ENCODE data around the gene SBNO2. TPM values are rescaled to one million over a fixed set of nuclear protein-coding genes. Genes with fewer than 3 reads are reported as not detected.

Gene SBNO2
- total and polyA plus RNA-seq, 2 donors = 15.4 to 62.4 TPM

DNA sequence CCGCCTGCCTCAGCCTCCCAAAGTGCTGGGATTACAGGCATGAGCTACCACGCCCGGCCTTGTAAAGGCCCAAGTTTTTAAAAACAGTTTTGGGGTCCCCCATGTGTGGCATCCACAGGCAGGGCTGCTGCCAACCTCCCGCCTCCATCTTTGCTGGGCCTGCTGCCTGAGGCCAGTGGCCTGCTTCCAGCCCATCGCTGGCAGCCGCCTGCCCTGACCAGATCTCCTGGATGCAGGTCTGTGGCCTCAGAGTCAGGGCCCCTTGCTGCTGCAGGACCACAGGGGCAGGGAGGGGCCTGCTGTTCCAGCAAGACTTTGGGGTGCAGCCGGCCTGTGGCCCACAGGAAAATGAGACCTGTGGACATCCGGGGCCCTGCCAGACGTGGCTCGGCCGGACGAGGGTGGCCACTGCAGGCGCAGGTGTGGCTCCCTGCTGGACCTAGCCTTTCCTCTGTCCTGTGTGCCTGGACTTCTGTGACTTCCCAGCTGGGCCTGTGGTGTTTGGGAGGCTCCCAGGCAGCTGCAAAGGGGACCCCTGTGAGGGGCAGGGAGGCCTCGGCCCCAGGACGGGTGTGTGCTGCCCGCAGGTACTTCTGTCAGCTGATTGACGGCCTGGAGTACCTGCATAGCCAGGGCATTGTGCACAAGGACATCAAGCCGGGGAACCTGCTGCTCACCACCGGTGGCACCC lies 45.9 kb upstream of the SBNO2 start:
- no peaks in the 10 kb centered on the region for H3K9me3 ChIP-seq (ENCODE audit: control insufficient read depth in 2 of 2, insufficient read depth in 1 of 2, low read length in 1 of 2)
- H3K27me3 ChIP-seq (ENCODE audit: control insufficient read depth in 2 of 2, insufficient read depth in 1 of 2, low read length in 1 of 2) = no peaks in the 10 kb centered on the region
- no peak for DNase-seq (ENCODE audit: low read depth in 6 of 9, low spot score in 9 of 9)
- no peaks in the 10 kb centered on the region for H3K4me1 ChIP-seq (ENCODE audit: control insufficient read depth in 2 of 2, insufficient read depth in 2 of 2, low read length in 2 of 2)
- no peak overlapping the region for H3K27ac ChIP-seq (ENCODE audit: low read depth in 1 of 2, low read length in 1 of 2)
- no peak overlapping the region for H3K4me3 ChIP-seq (ENCODE audit: low read length in 2 of 2)
- 98% methylated on average over 19 of the region's 19 CpGs for WGBS
- H3K36me3 ChIP-seq (ENCODE audit: control insufficient read depth in 2 of 2, insufficient read depth in 2 of 2, low read length in 1 of 2) = peaks cover 48 to 60% of the 10 kb centered on the region in 2 donors

DNA sequence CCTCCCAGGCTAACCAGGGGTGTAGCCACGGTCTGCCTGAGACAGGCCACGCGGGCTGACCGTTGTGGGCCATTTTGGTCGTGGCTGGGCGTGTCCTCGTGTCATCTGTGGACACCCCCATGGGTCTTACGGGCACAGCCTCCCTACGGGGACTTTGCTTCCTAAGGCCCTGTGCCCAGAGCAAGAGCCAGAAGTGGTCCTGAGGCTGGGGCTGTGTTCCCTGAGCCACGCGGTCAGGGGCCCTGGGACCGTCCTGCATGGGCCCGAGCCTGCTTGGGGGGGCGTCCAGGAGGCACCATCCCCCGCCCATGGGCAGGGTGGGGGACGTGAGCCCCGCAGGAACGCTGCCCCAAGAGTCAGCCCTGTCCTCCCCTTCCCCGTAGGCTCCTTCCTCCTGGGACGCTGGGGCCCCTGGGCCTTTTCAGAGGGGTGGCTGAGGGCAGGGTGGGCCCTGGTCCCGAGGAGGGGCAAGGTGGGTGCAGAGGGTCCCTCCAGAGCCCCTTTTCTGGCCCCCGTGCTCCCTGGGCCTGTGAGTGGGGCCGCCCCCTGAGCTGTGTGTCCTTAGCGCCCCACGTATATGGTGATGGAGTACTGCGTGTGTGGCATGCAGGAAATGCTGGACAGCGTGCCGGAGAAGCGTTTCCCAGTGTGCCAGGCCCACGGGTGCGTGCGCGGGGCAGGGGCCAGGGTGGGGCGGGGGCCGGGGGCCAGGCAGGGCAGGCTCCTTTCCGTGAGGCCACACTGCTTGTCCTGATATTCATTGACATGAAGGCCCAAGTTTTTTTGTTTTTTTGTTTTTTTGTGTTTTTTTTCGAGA lies 44.9 kb upstream of the SBNO2 start:
- Histone ChIP-seq H3K9me3 (ENCODE audit: control insufficient read depth in 2 of 2, insufficient read depth in 1 of 2, low read length in 1 of 2) (no peaks in the 10 kb centered on the region), H3K4me3 (ENCODE audit: low read length in 2 of 2) (no peak overlapping the region), H3K36me3 (ENCODE audit: control insufficient read depth in 2 of 2, insufficient read depth in 2 of 2, low read length in 1 of 2) (peaks cover 41 to 55% of the 10 kb centered on the region in 2 donors), H3K27ac (ENCODE audit: low read depth in 1 of 2, low read length in 1 of 2) (no peak overlapping the region), H3K4me1 (ENCODE audit: control insufficient read depth in 2 of 2, insufficient read depth in 2 of 2, low read length in 2 of 2) (peaks cover 5 to 7% of the 10 kb centered on the region in 2 donors), H3K27me3 (ENCODE audit: control insufficient read depth in 2 of 2, insufficient read depth in 1 of 2, low read length in 1 of 2) (no peaks in the 10 kb centered on the region)
- no peak for DNase-seq (ENCODE audit: low read depth in 6 of 9, low spot score in 9 of 9)
- 97% methylated on average over 37 of the region's 37 CpGs for WGBS

DNA sequence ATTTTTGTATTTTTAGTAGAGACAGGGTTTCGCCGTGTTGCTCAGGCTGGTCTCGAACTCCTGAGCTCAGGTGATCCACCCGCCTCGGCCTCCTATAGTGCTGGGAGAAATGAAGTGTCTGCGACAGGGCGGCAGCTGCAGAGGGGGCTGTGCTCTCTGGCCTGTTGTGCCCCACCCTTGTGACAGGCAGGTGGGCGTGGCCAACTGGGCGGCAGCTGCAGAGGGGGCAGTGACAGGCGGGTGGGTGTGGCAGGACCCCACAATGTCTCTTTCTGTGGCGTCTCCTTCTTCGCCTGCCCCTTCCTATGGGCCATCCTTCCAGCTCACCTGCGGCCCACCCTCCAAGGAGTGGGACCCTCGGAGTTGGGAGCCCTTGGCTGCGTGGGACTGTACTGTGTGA lies 43.3 kb upstream of the SBNO2 start:
- Histone ChIP-seq H3K36me3 (ENCODE audit: control insufficient read depth in 2 of 2, insufficient read depth in 2 of 2, low read length in 1 of 2) (peaks cover 28 to 43% of the 10 kb centered on the region in 2 donors), H3K4me1 (ENCODE audit: control insufficient read depth in 2 of 2, insufficient read depth in 2 of 2, low read length in 2 of 2) (peaks cover 6 to 15% of the 10 kb centered on the region in 2 donors), H3K4me3 (ENCODE audit: low read length in 2 of 2) (no peak overlapping the region), H3K9me3 (ENCODE audit: control insufficient read depth in 2 of 2, insufficient read depth in 1 of 2, low read length in 1 of 2) (no peaks in the 10 kb centered on the region), H3K27ac (ENCODE audit: low read depth in 1 of 2, low read length in 1 of 2) (no peak overlapping the region), H3K27me3 (ENCODE audit: control insufficient read depth in 2 of 2, insufficient read depth in 1 of 2, low read length in 1 of 2) (no peaks in the 10 kb centered on the region)
- 97% methylated on average over 15 of the region's 15 CpGs for WGBS
- DNase-seq (ENCODE audit: low read depth in 6 of 9, low spot score in 9 of 9) = no peak

DNA sequence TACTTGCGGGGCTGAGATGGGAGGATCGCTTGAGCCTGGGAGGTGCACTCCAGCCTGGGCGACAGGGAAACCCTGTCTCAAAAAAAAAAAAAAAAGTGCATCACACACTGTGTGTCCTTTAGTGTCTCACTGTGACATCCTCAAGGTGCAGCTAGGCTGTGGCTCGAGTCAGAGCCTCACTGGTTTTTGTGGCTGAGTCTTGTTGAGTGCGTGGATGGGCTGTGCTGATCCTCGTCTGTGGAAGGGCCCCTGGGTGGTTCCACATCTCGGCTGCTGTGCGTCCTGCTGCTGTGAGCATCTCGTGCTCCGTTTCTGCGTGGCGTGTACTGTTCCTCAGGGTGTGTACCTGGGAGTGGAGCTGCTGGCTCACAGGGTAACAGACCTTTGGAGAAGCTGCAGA lies 42.7 kb upstream of the SBNO2 start:
- 97% methylated on average over 12 of the region's 12 CpGs for WGBS
- no peak for DNase-seq (ENCODE audit: low read depth in 6 of 9, low spot score in 9 of 9)
- Histone ChIP-seq H3K4me3 (ENCODE audit: low read length in 2 of 2) (no peak overlapping the region), H3K27me3 (ENCODE audit: control insufficient read depth in 2 of 2, insufficient read depth in 1 of 2, low read length in 1 of 2) (no peaks in the 10 kb centered on the region), H3K9me3 (ENCODE audit: control insufficient read depth in 2 of 2, insufficient read depth in 1 of 2, low read length in 1 of 2) (no peaks in the 10 kb centered on the region), H3K27ac (ENCODE audit: low read depth in 1 of 2, low read length in 1 of 2) (no peak overlapping the region), H3K4me1 (ENCODE audit: control insufficient read depth in 2 of 2, insufficient read depth in 2 of 2, low read length in 2 of 2) (peaks cover 6 to 15% of the 10 kb centered on the region in 2 donors), H3K36me3 (ENCODE audit: control insufficient read depth in 2 of 2, insufficient read depth in 2 of 2, low read length in 1 of 2) (peaks cover 30 to 38% of the 10 kb centered on the region in 2 donors)

DNA sequence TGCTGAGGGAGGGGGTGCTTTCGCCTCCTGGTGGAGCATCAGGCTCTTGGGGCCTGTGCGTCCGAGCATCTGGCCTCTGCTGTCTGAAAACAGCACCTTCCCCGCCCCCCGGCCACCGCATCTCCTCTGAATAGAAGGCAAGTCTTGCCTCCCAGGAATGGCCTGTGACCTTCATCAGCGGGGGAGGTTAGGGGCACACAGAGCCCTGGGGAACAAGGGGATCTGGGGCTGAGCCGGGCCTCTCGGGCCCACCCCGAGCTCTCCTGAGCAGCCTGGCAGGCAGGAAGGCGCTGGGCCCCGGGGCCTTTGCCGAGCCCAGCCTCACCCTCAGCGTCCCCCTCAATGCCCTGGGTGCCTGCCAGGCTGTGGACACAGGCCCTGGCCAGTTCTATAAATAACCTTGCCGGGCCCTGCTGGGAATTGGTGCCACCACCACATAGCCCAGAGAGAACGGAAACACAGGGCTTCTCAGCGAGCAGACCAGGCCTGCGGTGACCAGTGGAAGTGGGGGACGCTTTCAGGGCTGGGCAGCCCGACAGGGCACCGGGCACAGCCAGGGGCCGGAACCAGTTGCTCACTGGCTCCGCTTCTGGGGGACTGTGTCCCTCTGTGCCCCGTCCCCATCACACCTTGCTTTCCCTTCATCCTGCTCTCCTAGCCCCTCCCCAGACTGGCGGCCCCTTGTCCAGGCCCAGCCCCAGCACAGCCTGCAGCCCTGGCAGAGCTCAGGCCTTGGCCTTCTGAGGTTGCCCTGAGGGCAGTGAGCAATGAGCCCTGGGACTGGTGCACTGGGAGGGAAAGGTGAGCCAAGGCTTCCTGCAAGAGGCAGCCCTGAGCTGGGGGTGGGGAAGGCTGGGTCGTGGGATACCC lies 41.0 kb upstream of the SBNO2 start:
- no peak overlapping the region for H3K4me3 ChIP-seq (ENCODE audit: low read length in 2 of 2)
- no peak for DNase-seq (ENCODE audit: low read depth in 6 of 9, low spot score in 9 of 9)
- 95% methylated on average over 26 of the region's 26 CpGs for WGBS
- H3K36me3 ChIP-seq (ENCODE audit: control insufficient read depth in 2 of 2, insufficient read depth in 2 of 2, low read length in 1 of 2) = peaks cover 22 to 31% of the 10 kb centered on the region in 2 donors
- H3K27ac ChIP-seq (ENCODE audit: low read depth in 1 of 2, low read length in 1 of 2) = no peak overlapping the region
- peaks cover 6 to 15% of the 10 kb centered on the region in 2 donors for H3K4me1 ChIP-seq (ENCODE audit: control insufficient read depth in 2 of 2, insufficient read depth in 2 of 2, low read length in 2 of 2)
- no peaks in the 10 kb centered on the region for H3K27me3 ChIP-seq (ENCODE audit: control insufficient read depth in 2 of 2, insufficient read depth in 1 of 2, low read length in 1 of 2)
- no peaks in the 10 kb centered on the region for H3K9me3 ChIP-seq (ENCODE audit: control insufficient read depth in 2 of 2, insufficient read depth in 1 of 2, low read length in 1 of 2)

DNA sequence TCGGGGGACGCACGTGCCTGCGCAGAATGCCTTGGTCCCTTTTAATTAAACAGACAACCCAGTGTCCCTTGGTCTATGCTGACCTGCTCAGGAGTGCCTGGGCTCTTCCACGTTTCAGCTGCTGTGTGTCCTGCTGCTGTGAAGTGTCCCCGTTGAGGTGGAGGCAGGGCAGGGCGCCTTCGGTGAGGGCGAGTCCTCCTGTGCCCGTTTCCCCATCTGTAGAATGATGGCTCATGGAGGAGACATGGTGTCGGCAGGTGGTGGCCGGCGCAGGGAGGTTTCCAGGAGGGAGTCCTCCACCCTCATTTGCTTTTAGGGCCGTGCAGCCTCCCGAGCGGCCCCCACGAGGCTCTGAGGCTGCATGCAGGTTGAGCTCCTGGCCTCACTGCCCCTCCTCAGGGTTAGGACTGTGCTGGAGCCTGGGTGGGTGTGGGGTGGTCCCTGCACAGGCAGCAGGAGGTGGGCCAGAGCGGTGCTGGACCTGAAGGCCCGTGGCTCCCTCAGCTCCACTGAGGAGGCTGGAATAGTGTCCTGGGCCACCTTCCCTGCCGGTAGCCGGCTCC lies 40.3 kb upstream of the SBNO2 start:
- no peak for DNase-seq (ENCODE audit: low read depth in 6 of 9, low spot score in 9 of 9)
- H3K36me3 ChIP-seq (ENCODE audit: control insufficient read depth in 2 of 2, insufficient read depth in 2 of 2, low read length in 1 of 2) = peaks cover 25 to 31% of the 10 kb centered on the region in 2 donors
- peak overlapping the region in 1 of 2 donors; percentile 67 for H3K27ac ChIP-seq (ENCODE audit: low read depth in 1 of 2, low read length in 1 of 2)
- H3K4me3 ChIP-seq (ENCODE audit: low read length in 2 of 2) = no peak overlapping the region
- H3K4me1 ChIP-seq (ENCODE audit: control insufficient read depth in 2 of 2, insufficient read depth in 2 of 2, low read length in 2 of 2) = peaks cover 6 to 19% of the 10 kb centered on the region in 2 donors
- no peaks in the 10 kb centered on the region for H3K9me3 ChIP-seq (ENCODE audit: control insufficient read depth in 2 of 2, insufficient read depth in 1 of 2, low read length in 1 of 2)
- WGBS = 78% methylated on average over 21 of the region's 21 CpGs
- H3K27me3 ChIP-seq (ENCODE audit: control insufficient read depth in 2 of 2, insufficient read depth in 1 of 2, low read length in 1 of 2) = no peaks in the 10 kb centered on the region

DNA sequence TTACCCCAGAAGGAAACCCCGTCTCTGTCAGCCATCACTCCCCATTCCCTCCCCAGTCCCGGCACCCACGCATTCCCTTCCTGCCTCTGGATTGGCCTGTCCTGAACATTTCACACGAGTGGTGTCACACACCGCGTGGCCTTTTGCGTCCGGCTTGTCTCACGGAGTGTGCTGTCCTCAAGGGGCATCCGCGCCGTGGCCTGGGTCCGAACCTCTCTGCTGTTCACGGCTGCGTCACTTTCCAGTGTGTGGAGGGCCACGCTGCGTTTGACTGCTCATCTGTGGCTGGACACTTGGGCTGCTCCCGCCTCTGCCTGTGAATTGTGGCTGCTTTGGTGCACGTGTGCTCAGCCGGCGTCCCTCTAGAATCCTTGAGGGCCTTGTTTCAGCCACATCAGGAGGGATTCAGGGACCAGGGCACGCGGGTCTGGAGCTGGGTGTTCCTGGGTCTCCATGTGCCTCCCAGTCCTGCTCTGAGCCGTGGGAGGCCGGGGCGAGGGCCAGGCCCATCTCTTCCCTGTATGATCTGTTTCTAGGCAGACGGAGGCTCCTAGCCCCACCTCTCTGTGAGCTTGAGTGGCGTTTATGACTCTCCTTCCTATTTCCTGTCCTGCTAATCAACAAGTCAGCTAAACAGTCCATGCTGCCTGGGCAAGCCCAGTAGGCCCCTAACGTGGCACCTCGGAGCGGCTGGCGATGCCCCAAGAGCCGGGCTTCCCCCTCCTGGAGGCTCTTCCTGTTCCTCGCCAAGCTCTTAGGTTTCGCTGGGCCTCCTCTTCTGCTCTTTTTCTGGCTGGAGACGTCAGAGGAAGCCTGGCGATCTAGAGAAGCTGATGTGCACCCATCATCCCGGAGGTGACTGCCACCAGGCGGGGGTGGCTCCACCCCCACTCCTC lies 39.6 kb upstream of the SBNO2 start:
- WGBS = 68% methylated on average over 39 of the region's 39 CpGs
- Histone ChIP-seq H3K9me3 (ENCODE audit: control insufficient read depth in 2 of 2, insufficient read depth in 1 of 2, low read length in 1 of 2) (no peaks in the 10 kb centered on the region), H3K27me3 (ENCODE audit: control insufficient read depth in 2 of 2, insufficient read depth in 1 of 2, low read length in 1 of 2) (no peaks in the 10 kb centered on the region), H3K4me3 (ENCODE audit: low read length in 2 of 2) (no peak overlapping the region), H3K27ac (ENCODE audit: low read depth in 1 of 2, low read length in 1 of 2) (peak overlapping the region; percentile 12 to 67), H3K36me3 (ENCODE audit: control insufficient read depth in 2 of 2, insufficient read depth in 2 of 2, low read length in 1 of 2) (peaks cover 29 to 34% of the 10 kb centered on the region in 2 donors), H3K4me1 (ENCODE audit: control insufficient read depth in 2 of 2, insufficient read depth in 2 of 2, low read length in 2 of 2) (peaks cover 6 to 25% of the 10 kb centered on the region in 2 donors)
- DNase-seq (ENCODE audit: low read depth in 6 of 9, low spot score in 9 of 9) = peak in 1 of 9 donors; percentile 52

Measured in thymus (tissue), 11 donors.